ENCODE measurements around the gene STRA6. TPM values are rescaled to one million over a fixed set of nuclear protein-coding genes. Genes with fewer than 3 reads are reported as not detected.

STRA6 gene
- total RNA-seq, 1 donor from 2014 or later, result 111 TPM

DNA sequence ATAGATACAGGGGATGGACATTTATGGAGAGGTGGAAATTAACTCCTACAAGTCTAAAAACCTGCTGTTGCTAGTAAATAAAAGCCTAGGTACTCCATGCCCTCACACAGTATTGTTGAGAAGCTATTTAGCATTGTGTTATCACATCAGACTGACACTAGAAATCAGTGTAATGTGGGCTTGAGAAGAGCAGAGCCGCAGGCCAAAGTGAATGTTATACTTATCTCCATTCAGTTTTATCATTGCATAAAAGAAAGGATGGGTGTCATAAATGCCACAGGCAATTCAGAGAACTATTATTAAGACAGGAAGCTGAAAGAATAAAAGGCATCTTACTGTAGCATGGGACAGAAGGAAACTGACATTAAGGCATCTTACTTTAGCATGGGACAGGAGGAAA lies 42.8 kb downstream of the STRA6 start:
- no peaks in the 10 kb centered on the region for H3K36me3 Mint-ChIP-seq
- TF ChIP-seq CTCF (IDR thresholded peaks at IDR 0.05; ENCODE audit: unreplicated experiment), result no peak

DNA sequence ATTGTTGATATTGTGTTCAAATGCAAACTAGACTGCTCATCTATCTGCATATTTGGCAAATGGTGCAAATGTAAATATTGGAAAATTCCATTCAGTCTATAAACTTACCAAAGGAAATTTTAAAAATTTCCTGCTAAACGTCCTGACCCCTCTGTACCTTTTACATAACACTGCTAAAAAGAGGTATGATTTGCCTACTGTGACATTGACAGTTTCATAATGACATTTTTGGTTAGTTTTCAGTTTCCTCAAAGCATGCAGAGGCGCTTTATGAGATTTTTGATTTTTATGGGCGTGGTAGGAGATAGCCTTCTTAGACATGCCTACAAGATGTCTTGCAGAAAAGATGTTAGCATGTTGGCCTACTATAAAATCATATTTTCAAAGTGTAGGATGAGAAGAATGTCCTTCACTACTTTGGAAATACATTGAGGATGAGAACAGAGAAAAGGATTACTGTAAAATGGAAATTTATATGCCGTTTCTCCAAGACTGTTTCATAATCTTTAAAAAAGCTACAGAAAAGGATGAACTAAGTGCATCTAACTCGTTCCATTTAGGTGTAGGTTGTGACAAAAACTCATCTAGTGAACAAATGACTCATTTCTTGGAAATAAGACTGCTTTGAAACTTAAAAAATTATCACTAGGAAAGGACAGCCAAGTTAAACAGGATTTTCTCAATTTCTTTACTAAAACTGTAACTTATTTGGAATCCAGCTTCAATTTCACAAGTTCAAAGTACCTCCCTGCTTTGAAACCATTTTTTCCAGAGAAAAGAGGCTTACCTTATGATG lies 43.5 kb downstream of the STRA6 start:
- DNase-seq (ENCODE audit: low spot score in 2 of 2, unreplicated experiment in 2 of 2), result no peak
- H3K9me3 Mint-ChIP-seq, result no peaks in the 10 kb centered on the region
- no peak overlapping the region for H3K4me3 Mint-ChIP-seq
- peaks cover 13% of the 10 kb centered on the region for H3K27me3 Mint-ChIP-seq (ENCODE audit: low read depth)
- no peaks in the 10 kb centered on the region for H3K36me3 Mint-ChIP-seq
- no peak for TF ChIP-seq CTCF (IDR thresholded peaks at IDR 0.05; ENCODE audit: unreplicated experiment)
- no peak overlapping the region for H3K27ac Mint-ChIP-seq
- H3K4me1 Mint-ChIP-seq, result peaks cover 17% of the 10 kb centered on the region

More for the DNA sequence above, 42.8 kb downstream of the STRA6 start:
- Mint-ChIP-seq H3K27me3 (ENCODE audit: low read depth) (peaks cover 17% of the 10 kb centered on the region), H3K4me1 (peaks cover 17% of the 10 kb centered on the region), H3K4me3 (no peak overlapping the region), H3K27ac (no peak overlapping the region), H3K9me3 (no peaks in the 10 kb centered on the region)
- no peak for DNase-seq (ENCODE audit: low spot score in 2 of 2, unreplicated experiment in 2 of 2)

DNA sequence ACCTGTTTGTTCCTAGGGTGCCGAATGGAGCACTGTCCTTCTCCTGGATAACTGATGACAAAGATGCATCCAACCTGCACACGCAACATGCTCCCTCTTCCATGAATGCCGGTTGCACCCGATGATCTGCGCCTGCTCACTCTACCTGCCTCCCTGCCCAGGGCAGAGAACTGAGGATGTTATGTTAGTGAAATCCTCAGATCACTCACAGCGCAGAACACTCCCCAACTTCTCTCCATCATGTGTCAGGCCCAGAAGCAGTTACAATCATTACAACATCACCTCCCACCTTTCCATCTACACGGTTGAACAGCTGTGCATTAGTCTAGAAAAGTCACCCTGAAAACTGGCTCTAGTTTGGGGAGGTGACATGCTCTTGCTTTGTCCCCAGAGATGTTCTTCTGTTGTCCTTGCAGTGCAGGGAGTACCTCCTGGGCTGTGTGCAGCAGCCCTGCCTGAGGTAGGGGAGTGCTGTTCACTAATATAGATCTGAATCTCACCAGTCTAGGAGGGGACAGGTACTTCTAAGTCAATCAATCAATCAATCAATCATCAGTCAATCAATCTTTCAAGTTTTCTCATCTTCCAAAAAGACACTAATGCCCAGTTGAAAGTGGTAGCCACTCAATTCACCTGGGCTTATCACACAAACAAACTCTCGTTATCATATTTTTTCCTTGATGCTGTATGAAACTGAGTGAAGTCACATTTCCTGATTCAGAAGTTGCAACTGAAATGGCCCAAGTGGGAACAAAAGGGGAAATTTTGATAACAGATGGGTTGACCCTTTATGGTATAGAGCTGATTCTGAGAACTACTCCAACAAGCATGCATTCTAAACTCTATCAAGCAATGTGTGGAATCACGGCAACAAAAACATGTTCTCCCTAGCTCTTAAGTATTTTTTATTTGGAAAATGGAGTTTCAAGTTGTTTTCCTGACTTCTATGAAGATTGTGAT lies 44.4 kb downstream of the STRA6 start:
- Mint-ChIP-seq H3K4me3 (no peak overlapping the region), H3K27ac (no peak overlapping the region), H3K4me1 (peaks cover 17% of the 10 kb centered on the region), H3K27me3 (ENCODE audit: low read depth) (peaks cover 11% of the 10 kb centered on the region), H3K36me3 (no peaks in the 10 kb centered on the region), H3K9me3 (no peaks in the 10 kb centered on the region)
- TF ChIP-seq CTCF (IDR thresholded peaks at IDR 0.05; ENCODE audit: unreplicated experiment), result no peak
- DNase-seq (ENCODE audit: low spot score in 2 of 2, unreplicated experiment in 2 of 2), result no peak

DNA sequence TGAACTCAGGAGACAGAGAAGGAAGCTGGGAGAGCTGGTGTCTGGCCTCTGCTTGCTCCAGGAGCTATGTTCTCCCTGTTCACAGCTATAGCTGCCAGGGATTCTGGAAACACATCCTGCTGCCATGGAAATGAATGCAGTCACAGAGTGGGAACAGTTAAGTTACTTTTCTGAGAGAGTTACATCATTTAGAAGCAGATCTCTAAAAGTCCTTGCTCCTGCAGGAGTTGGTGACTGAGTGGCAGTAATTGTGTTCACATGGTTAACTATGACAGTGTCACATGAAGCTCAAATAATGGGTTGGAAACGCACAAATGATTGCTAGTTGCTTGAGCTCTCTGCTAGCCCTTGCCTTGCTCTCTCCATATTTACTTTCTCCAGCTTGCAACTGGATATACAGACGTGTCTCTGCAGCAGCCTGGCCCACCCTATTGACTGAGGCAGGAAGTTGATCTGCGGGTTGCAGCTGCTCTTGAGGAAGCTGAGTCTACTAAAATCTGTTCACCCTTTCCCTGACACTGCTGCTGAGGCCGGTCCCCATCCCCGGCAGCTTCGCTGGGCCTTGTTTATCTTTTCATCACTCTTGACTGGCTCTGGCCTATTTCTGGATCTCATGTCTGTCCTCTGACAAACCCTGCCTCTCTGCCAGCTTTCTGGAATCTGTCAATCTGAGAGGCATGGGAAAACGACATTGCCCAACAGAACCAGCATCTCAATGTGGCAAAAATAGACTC lies 45.7 kb downstream of the STRA6 start:
- TF ChIP-seq CTCF (IDR thresholded peaks at IDR 0.05; ENCODE audit: unreplicated experiment), result no peak
- H3K4me3 Mint-ChIP-seq, result no peak overlapping the region
- H3K27me3 Mint-ChIP-seq (ENCODE audit: low read depth), result peaks cover 5% of the 10 kb centered on the region
- H3K27ac Mint-ChIP-seq, result peak overlapping the region; percentile 76
- H3K36me3 Mint-ChIP-seq, result no peaks in the 10 kb centered on the region
- H3K9me3 Mint-ChIP-seq, result no peaks in the 10 kb centered on the region
- DNase-seq (ENCODE audit: low spot score in 2 of 2, unreplicated experiment in 2 of 2), result no peak
- peaks cover 17% of the 10 kb centered on the region for H3K4me1 Mint-ChIP-seq

- H3K4me3 Mint-ChIP-seq, result no peak overlapping the region
- H3K9me3 Mint-ChIP-seq, result no peaks in the 10 kb centered on the region
- H3K36me3 Mint-ChIP-seq, result no peaks in the 10 kb centered on the region
- peaks cover 5% of the 10 kb centered on the region for H3K27me3 Mint-ChIP-seq (ENCODE audit: low read depth)
- DNase-seq (ENCODE audit: low spot score in 2 of 2, unreplicated experiment in 2 of 2), result no peak
- TF ChIP-seq CTCF (IDR thresholded peaks at IDR 0.05; ENCODE audit: unreplicated experiment), result no peak
- H3K27ac Mint-ChIP-seq, result peak overlapping the region; percentile 31
- peaks cover 17% of the 10 kb centered on the region for H3K4me1 Mint-ChIP-seq
Measured at GRCh38 chr15:74155766-74156417, 46.7 kb downstream of the STRA6 start.
